T-helper 2 cell treated with Interferon-gamma antibody and Interleukin-4, amounts not matched to agents 5 μg/mL and 100 μg/mL, for 36 hours (primary cell): ENCODE measurements around the gene RTN4RL1.

Experiments
- DNase-seq: peaks from one replicate; pipeline ENCODE4 v3.0.0; 2021; ENCODE audit warnings: low spot score
- H3K27ac Mint-ChIP-seq: one replicate; pipeline ENCODE4 v1.8.0; 2021; ENCODE audit warnings: mild to moderate bottlenecking, mixed read lengths
- H3K27me3 Mint-ChIP-seq: one replicate; pipeline ENCODE4 v1.8.0; 2021; ENCODE audit warnings: low read depth, mixed read lengths
- H3K36me3 Mint-ChIP-seq: one replicate; pipeline ENCODE4 v1.8.0; 2021; ENCODE audit warnings: low read depth, mixed read lengths
- H3K4me1 Mint-ChIP-seq: one replicate; pipeline ENCODE4 v1.8.0; 2021; ENCODE audit warnings: low read depth, mixed read lengths
- H3K4me3 Mint-ChIP-seq: one replicate; pipeline ENCODE4 v1.8.0; 2022; ENCODE audit warnings: mild to moderate bottlenecking, moderate library complexity, mixed read lengths
- H3K9me3 Mint-ChIP-seq: one replicate; pipeline ENCODE4 v1.8.0; 2021; ENCODE audit warnings: mixed read lengths

Gene RTN4RL1

GRCh38 chr17:2064147-2064489 is 39.0 kb upstream of the RTN4RL1 start:
- Mint-ChIP-seq H3K4me3 (no peak overlapping the region), H3K27ac (peak overlapping the region; percentile 84), H3K9me3 (no peaks in the 10 kb centered on the region), H3K36me3 (peaks cover 62% of the 10 kb centered on the region), H3K4me1 (peaks cover 69% of the 10 kb centered on the region), H3K27me3 (no peaks in the 10 kb centered on the region)
- no peak for DNase-seq

GRCh38 chr17:2063261-2064146 is 38.4 kb upstream of the RTN4RL1 start:
- H3K4me3 Mint-ChIP-seq = no peak overlapping the region
- H3K4me1 Mint-ChIP-seq = peaks cover 63% of the 10 kb centered on the region
- peak overlapping the region; percentile 81 for H3K27ac Mint-ChIP-seq
- DNase-seq = no peak
- no peaks in the 10 kb centered on the region for H3K9me3 Mint-ChIP-seq
- H3K36me3 Mint-ChIP-seq = peaks cover 58% of the 10 kb centered on the region
- no peaks in the 10 kb centered on the region for H3K27me3 Mint-ChIP-seq

GRCh38 chr17:2062571-2063183 is 37.5 kb upstream of the RTN4RL1 start:
- no peak overlapping the region for H3K4me3 Mint-ChIP-seq
- H3K4me1 Mint-ChIP-seq = peaks cover 57% of the 10 kb centered on the region
- H3K36me3 Mint-ChIP-seq = peaks cover 59% of the 10 kb centered on the region
- no peaks in the 10 kb centered on the region for H3K9me3 Mint-ChIP-seq
- H3K27me3 Mint-ChIP-seq = no peaks in the 10 kb centered on the region
- no peak for DNase-seq
- peak overlapping the region; percentile 70 for H3K27ac Mint-ChIP-seq

GRCh38 chr17:2061441-2061958 is 36.4 kb upstream of the RTN4RL1 start:
- no peak for DNase-seq
- H3K27ac Mint-ChIP-seq = peak overlapping the region; percentile 70
- H3K9me3 Mint-ChIP-seq = no peaks in the 10 kb centered on the region
- H3K27me3 Mint-ChIP-seq = no peaks in the 10 kb centered on the region
- H3K4me1 Mint-ChIP-seq = peaks cover 48% of the 10 kb centered on the region
- no peak overlapping the region for H3K4me3 Mint-ChIP-seq
- H3K36me3 Mint-ChIP-seq = peaks cover 61% of the 10 kb centered on the region

- H3K4me3 Mint-ChIP-seq = peak overlapping the region; percentile 76
These were observed 35.7 kb upstream of the RTN4RL1 start for GRCh38 chr17:2060681-2061440.

GRCh38 chr17:2060385-2060658 is 35.2 kb upstream of the RTN4RL1 start:
- H3K9me3 Mint-ChIP-seq = no peaks in the 10 kb centered on the region
- no peaks in the 10 kb centered on the region for H3K27me3 Mint-ChIP-seq
- H3K4me1 Mint-ChIP-seq = peaks cover 42% of the 10 kb centered on the region
- DNase-seq = no peak
- peaks cover 57% of the 10 kb centered on the region for H3K36me3 Mint-ChIP-seq
- peak overlapping the region; percentile 36 for H3K27ac Mint-ChIP-seq
- peak overlapping the region; percentile 76 for H3K4me3 Mint-ChIP-seq

More at GRCh38 chr17:2060681-2061440, 35.7 kb upstream of the RTN4RL1 start:
- DNase-seq = no peak
- H3K4me1 Mint-ChIP-seq = peaks cover 46% of the 10 kb centered on the region
- H3K36me3 Mint-ChIP-seq = peaks cover 57% of the 10 kb centered on the region
- H3K27me3 Mint-ChIP-seq = no peaks in the 10 kb centered on the region
- no peaks in the 10 kb centered on the region for H3K9me3 Mint-ChIP-seq
- peak overlapping the region; percentile 36 for H3K27ac Mint-ChIP-seq

GRCh38 chr17:2059547-2060384 is 34.6 kb upstream of the RTN4RL1 start:
- no peak for DNase-seq
- H3K4me1 Mint-ChIP-seq = peaks cover 40% of the 10 kb centered on the region
- no peaks in the 10 kb centered on the region for H3K9me3 Mint-ChIP-seq
- peaks cover 53% of the 10 kb centered on the region for H3K36me3 Mint-ChIP-seq
- peak overlapping the region; percentile 76 for H3K4me3 Mint-ChIP-seq
- H3K27me3 Mint-ChIP-seq = no peaks in the 10 kb centered on the region
- peak overlapping the region; percentile 73 for H3K27ac Mint-ChIP-seq

GRCh38 chr17:2058586-2059546 is 33.7 kb upstream of the RTN4RL1 start:
- DNase-seq = peak; percentile 78
- H3K27me3 Mint-ChIP-seq = no peaks in the 10 kb centered on the region
- H3K9me3 Mint-ChIP-seq = no peaks in the 10 kb centered on the region
- peak overlapping the region; percentile 73 for H3K27ac Mint-ChIP-seq
- H3K4me1 Mint-ChIP-seq = peaks cover 32% of the 10 kb centered on the region
- peaks cover 45% of the 10 kb centered on the region for H3K36me3 Mint-ChIP-seq
- H3K4me3 Mint-ChIP-seq = peak overlapping the region; percentile 76

- DNase-seq = peak; percentile 27
- peaks cover 41% of the 10 kb centered on the region for H3K36me3 Mint-ChIP-seq
- peak overlapping the region; percentile 67 for H3K4me3 Mint-ChIP-seq
These were observed 32.8 kb upstream of the RTN4RL1 start for GRCh38 chr17:2057760-2058585.

GRCh38 chr17:2057175-2057759 is 32.1 kb upstream of the RTN4RL1 start:
- no peak for DNase-seq
- Mint-ChIP-seq H3K4me1 (peaks cover 27% of the 10 kb centered on the region), H3K27ac (peak overlapping the region; percentile 10), H3K36me3 (peaks cover 34% of the 10 kb centered on the region), H3K9me3 (no peaks in the 10 kb centered on the region), H3K4me3 (peak overlapping the region; percentile 15), H3K27me3 (peaks cover 6% of the 10 kb centered on the region)

More at GRCh38 chr17:2057760-2058585, 32.8 kb upstream of the RTN4RL1 start:
- Mint-ChIP-seq H3K9me3 (no peaks in the 10 kb centered on the region), H3K27ac (peak overlapping the region; percentile 73), H3K27me3 (peaks cover 5% of the 10 kb centered on the region), H3K4me1 (peaks cover 30% of the 10 kb centered on the region)

GRCh38 chr17:2056206-2057174 is 31.4 kb upstream of the RTN4RL1 start:
- no peaks in the 10 kb centered on the region for H3K9me3 Mint-ChIP-seq
- peaks cover 27% of the 10 kb centered on the region for H3K36me3 Mint-ChIP-seq
- H3K4me3 Mint-ChIP-seq = peak overlapping the region; percentile 81
- peak; percentile 50 for DNase-seq
- H3K4me1 Mint-ChIP-seq = peaks cover 25% of the 10 kb centered on the region
- peaks cover 13% of the 10 kb centered on the region for H3K27me3 Mint-ChIP-seq
- peak overlapping the region; percentile 77 for H3K27ac Mint-ChIP-seq
